A549 treated with RU486 at 1 μM for 4 hours (cell line): ENCODE measurements around the gene RGS3. TPM values are rescaled to one million over a fixed set of nuclear protein-coding genes. Genes with fewer than 3 reads are reported as not detected.

Source experiments
- total RNA-seq: library from RNA; stranded (reverse); fragments of 200-300 nt; extraction: Qiagen RNA extraction; gene quantifications from 5 replicates; pipeline ENCODE4 v1.2.3, GENCODE V29; 2022; ENCODE audit warnings: low read depth

The RGS3 gene
- total RNA-seq, result 24.6 to 25.9 TPM (median 25.1 TPM) in 5 replicates

GRCh38 chr9:113463418-113464285, at the start of gene RGS3:
TSS of gene RGS3 (plus strand) at chr9:113463727. CDS start at chr9:113463803, 76 bp downstream.

Other genes with a start within 250 kb of the RGS3 start
- gene FKBP15, start 242.4 kb upstream of the RGS3 start, total RNA-seq, result 17.5 to 18.4 TPM (median 17.8 TPM) in 5 replicates
- 17.9 to 23.9 TPM (median 22.0 TPM) in 5 replicates for gene SLC31A1, start 242.2 kb upstream of the RGS3 start, total RNA-seq
- gene CDC26, start 188.2 kb upstream of the RGS3 start, total RNA-seq, result 43.0 to 67.2 TPM (median 45.6 TPM) in 5 replicates
- gene PRPF4, start 188.1 kb upstream of the RGS3 start, total RNA-seq, result 54.5 to 61.0 TPM (median 57.9 TPM) in 5 replicates
- 0.09 to 0.15 TPM in 2 of 5 replicates, not detected in the others for gene RNF183, start 160.4 kb upstream of the RGS3 start, total RNA-seq
- gene WDR31, start 123.5 kb upstream of the RGS3 start, total RNA-seq, result 0.88 to 1.3 TPM (median 1.2 TPM) in 5 replicates
- 0.03 to 0.22 TPM (median 0.06 TPM) in 4 of 5 replicates, not detected in the other for gene BSPRY, start 114.2 kb upstream of the RGS3 start, total RNA-seq
- 19.4 to 26.8 TPM (median 24.6 TPM) in 5 replicates for gene HDHD3, start 86.7 kb upstream of the RGS3 start, total RNA-seq
- gene ALAD, start 62.4 kb upstream of the RGS3 start, total RNA-seq, result 13.1 to 16.7 TPM (median 14.7 TPM) in 5 replicates
- 104 to 127 TPM (median 112 TPM) in 5 replicates for gene POLE3, start 53.1 kb upstream of the RGS3 start, total RNA-seq
- gene C9orf43, start 53.0 kb upstream of the RGS3 start, total RNA-seq, result 0.41 to 0.78 TPM (median 0.60 TPM) in 5 replicates